ENCODE results near the gene NPAS4. TPM values are rescaled to one million over a fixed set of nuclear protein-coding genes. Genes with fewer than 3 reads are reported as not detected.

Gene NPAS4
- total and polyA plus RNA-seq, 2 of the 4 experiments (the other 2 are of a cell fraction) = under 0.01 to 0.77 TPM

GRCh38 chr11:66450560-66450959 is 29.7 kb downstream of the NPAS4 start:
- ChIA-PET CTCF (no interaction called here), POLR2A (ENCODE audit: unreplicated experiment) (interaction anchor here (0.7 kb wide), 1 partner anchor 172 kb away, joined by 12 read pairs; no protein-coding TSS in a partner anchor)
- no peak overlapping the region for H4K91ac ChIP-seq (ENCODE audit: insufficient read depth, low read depth, low read length)
- dilution Hi-C loops (cut with HindIII; ENCODE audit: low sequenced_read_pairs, unreplicated experiment) = no loop called here
- no peaks in the 10 kb centered on the region for H3K9me3 ChIP-seq (ENCODE audit: control insufficient read depth, insufficient read depth, low read length)
- TF ChIP-seq CTCF (conservative IDR thresholded peaks at IDR 0.05; ENCODE audit: low read depth, low read length) (no peak), MXI1 (IDR thresholded peaks at IDR 0.05; ENCODE audit: borderline replicate concordance, low read depth, low read length) (no peak), USF2 (IDR thresholded peaks at IDR 0.05; ENCODE audit: low read depth, low read length) (no peak), SMC3 (IDR thresholded peaks at IDR 0.05; ENCODE audit: low read depth, low read length) (no peak), MAFK (IDR thresholded peaks at IDR 0.05; ENCODE audit: low read depth, low read length) (no peak), RAD21 (IDR thresholded peaks at IDR 0.05; ENCODE audit: low read length) (no peak), POLR2A (IDR thresholded peaks at IDR 0.05; ENCODE audit: low read depth, low read length) (no peak), CHD1 (IDR thresholded peaks at IDR 0.05; ENCODE audit: low read depth, low read length) (no peak), RFX5 (IDR thresholded peaks at IDR 0.05; ENCODE audit: low read depth, low read length) (no peak), ELK1 (IDR thresholded peaks at IDR 0.05; ENCODE audit: borderline replicate concordance, low read depth, low read length) (no peak), NFE2L2 (IDR thresholded peaks at IDR 0.05; ENCODE audit: low read depth, low read length) (no peak)
- H3K14ac ChIP-seq (replicated peaks; ENCODE audit: low read depth, low read length) = no peak overlapping the region
- no peak overlapping the region for H3K23ac ChIP-seq (ENCODE audit: low read depth, low read length)
- no peak overlapping the region for H3K4me3 ChIP-seq (ENCODE audit: insufficient read depth, low read depth, low read length)
- in situ Hi-C loops (cut with MboI; ENCODE audit: low sequenced_read_pairs) = no loop called here
- ATAC-seq (ENCODE audit: low read depth) = no peak
- H4K20me1 ChIP-seq (ENCODE audit: insufficient read depth, low read length) = no peaks in the 10 kb centered on the region
- no peaks in the 10 kb centered on the region for H3K36me3 ChIP-seq (ENCODE audit: control insufficient read depth, insufficient read depth, low read length)
- H3K56ac ChIP-seq (ENCODE audit: extremely low read depth, insufficient read depth, low read length) = no peak overlapping the region
- no peak overlapping the region for H4K8ac ChIP-seq (ENCODE audit: low read depth in 2 of 2, low read length in 2 of 2)
- no peak overlapping the region for H3K4ac ChIP-seq (ENCODE audit: low read depth, low read length)
- H3K27me3 ChIP-seq (ENCODE audit: control insufficient read depth, insufficient read depth, low read length) = peaks cover 58% of the 10 kb centered on the region
- H2AFZ ChIP-seq (replicated peaks; ENCODE audit: low read length, poor library complexity) = no peak overlapping the region
- DNase-seq = no peak
- no peaks in the 10 kb centered on the region for H3K9me1 ChIP-seq (ENCODE audit: insufficient read depth, low read length)
- no peak overlapping the region for H4K5ac ChIP-seq (ENCODE audit: low read depth, low read length)
- 0% methylated on average over 1 of the region's 4 CpGs; no CpG with 5 or more reads in 1 of the 2 experiments for WGBS, 2 experiments (ENCODE audit: extremely low coverage in 2 of 2, insufficient read length in 1 of 2)
- no peaks in the 10 kb centered on the region for H3K79me1 ChIP-seq (ENCODE audit: low read depth in 1 of 2, low read length in 2 of 2)
- no peak overlapping the region for H2BK5ac ChIP-seq (ENCODE audit: low read depth, low read length, poor library complexity, severe bottlenecking)
- no peak overlapping the region for H3K9ac ChIP-seq (ENCODE audit: low read depth, low read length)
- no peak overlapping the region for H2BK20ac ChIP-seq (ENCODE audit: low read depth, low read length)
- no peak overlapping the region for H2AK5ac ChIP-seq (ENCODE audit: low read depth, low read length)
- intact Hi-C loops (cut with micrococcal nuclease) = no loop called here
- no peak overlapping the region for H2BK120ac ChIP-seq (ENCODE audit: low read depth, low read length)
- no peak overlapping the region for H3K27ac ChIP-seq (ENCODE audit: insufficient read depth, low read length)
- BruUV-seq (replicated peaks) = no TSS peak
- no peak overlapping the region for H3K4me2 ChIP-seq (ENCODE audit: low read depth, low read length)
- no peak overlapping the region for H2BK15ac ChIP-seq (ENCODE audit: low read depth, low read length)
- no peak overlapping the region for H2AK9ac ChIP-seq (replicated peaks; ENCODE audit: low read depth, low read length, poor library complexity)
- no peak overlapping the region for H3K18ac ChIP-seq (ENCODE audit: low read depth, low read length)
- no peaks in the 10 kb centered on the region for H3K4me1 ChIP-seq (ENCODE audit: control insufficient read depth, insufficient read depth, low read length)
